ENCODE data around the gene LMO7.
"Not testable (repeated sequence)": the region's sequence is repeated elsewhere in the genome, so short reads cannot be mapped to it uniquely, and the experiment has no call there.

LMO7 gene

DNA sequence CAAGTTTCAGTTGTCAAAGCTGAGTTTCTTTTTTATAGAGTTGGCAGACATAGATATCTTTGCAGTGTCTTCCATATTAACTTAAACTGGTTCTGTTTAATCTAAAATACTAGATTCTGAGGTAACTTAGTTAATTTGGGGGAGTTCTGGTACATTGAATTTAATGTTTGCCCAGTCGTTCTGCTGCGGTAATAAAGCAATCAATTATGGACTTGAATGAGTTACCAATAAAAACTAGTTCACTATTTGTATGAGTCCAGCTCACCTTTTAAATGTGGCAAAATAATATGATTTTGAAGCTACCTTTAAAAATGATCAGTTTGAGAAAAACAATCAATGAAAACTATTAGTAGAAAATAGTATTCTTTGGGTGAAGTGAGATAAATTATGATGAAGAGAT lies 90.2 kb downstream of the LMO7 start:
- no peak overlapping the region for H3K4me3 ChIP-seq (ENCODE audit: low read depth, low read length)
- TF ChIP-seq, protein P1, sequence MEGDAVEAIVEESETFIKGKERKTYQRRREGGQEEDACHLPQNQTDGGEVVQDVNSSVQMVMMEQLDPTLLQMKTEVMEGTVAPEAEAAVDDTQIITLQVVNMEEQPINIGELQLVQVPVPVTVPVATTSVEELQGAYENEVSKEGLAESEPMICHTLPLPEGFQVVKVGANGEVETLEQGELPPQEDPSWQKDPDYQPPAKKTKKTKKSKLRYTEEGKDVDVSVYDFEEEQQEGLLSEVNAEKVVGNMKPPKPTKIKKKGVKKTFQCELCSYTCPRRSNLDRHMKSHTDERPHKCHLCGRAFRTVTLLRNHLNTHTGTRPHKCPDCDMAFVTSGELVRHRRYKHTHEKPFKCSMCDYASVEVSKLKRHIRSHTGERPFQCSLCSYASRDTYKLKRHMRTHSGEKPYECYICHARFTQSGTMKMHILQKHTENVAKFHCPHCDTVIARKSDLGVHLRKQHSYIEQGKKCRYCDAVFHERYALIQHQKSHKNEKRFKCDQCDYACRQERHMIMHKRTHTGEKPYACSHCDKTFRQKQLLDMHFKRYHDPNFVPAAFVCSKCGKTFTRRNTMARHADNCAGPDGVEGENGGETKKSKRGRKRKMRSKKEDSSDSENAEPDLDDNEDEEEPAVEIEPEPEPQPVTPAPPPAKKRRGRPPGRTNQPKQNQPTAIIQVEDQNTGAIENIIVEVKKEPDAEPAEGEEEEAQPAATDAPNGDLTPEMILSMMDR (conservative IDR thresholded peaks at IDR 0.05; ENCODE audit: low read depth, low read length), result no peak
- no peak for DNase-seq (ENCODE audit: low read depth)

DNA sequence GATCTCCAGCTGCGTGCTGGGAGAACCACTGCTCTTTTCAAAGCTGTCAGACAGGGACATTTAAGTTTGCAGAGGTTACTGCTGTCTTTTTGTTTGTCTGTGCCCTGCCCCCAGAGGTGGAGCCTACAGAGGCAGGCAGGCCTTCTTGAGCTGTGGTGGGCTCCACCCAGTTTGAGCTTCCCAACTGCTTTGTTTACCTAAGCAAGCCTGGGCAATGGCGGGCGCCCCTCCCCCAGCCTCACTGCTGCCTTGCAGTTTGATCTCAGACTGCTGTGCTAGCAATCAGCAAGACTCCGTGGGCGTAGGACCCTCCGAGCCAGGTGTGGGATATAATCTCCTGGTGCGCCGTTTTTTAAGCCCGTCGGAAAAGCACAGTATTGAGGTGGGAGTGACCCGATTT lies 97.0 kb downstream of the LMO7 start:
- H3K4me3 ChIP-seq (ENCODE audit: low read depth, low read length), result not testable (repeated sequence)

DNA sequence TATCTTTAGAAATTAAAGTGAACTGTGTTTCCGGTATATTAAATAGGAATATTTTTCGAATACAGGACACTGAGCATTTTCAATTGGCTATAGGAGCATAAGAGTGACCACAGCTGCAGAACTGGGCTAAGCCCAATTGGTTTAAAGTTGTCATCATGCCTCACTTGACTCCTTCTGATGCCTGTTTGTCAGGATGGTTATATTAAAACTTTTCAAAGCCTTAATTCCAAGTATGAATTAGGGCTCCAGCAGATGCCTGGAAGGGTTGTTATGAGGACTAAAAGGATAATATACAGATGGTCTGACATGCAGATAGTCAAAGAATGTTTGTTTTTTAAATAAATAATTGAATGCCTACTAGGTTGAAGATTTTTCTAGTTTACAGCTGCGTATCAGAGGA lies 100.0 kb downstream of the LMO7 start:
- TF ChIP-seq, protein P1 (conservative IDR thresholded peaks at IDR 0.05; ENCODE audit: low read depth, low read length), result no peak
- no peak overlapping the region for H3K4me3 ChIP-seq (ENCODE audit: low read depth, low read length)
- DNase-seq (ENCODE audit: low read depth), result peak; percentile 22

More for the DNA sequence above, 97.0 kb downstream of the LMO7 start:
- DNase-seq (ENCODE audit: low read depth), result not testable (repeated sequence)

DNA sequence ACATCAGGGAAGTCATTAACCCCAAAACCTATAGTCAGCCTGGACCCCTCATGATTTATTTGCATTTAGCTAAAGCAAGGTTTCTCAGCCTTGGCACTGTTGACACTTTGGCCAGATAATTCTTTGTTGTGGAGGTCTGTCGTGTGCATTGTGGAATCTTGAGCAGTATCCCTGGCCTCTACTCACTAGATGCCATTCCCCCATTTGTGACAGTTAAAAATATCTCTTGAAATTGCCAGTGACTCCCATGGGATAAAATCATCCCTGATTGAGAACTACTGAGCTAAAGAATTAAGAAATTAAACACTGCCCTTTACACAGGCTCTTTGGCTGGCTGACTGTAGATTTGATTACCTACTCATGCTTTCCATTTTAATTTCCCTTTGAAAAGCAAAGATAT lies 102.7 kb downstream of the LMO7 start:
- TF ChIP-seq, protein P1 (conservative IDR thresholded peaks at IDR 0.05; ENCODE audit: low read depth, low read length), result no peak
- H3K4me3 ChIP-seq (ENCODE audit: low read depth, low read length), result no peak overlapping the region
- no peak for DNase-seq (ENCODE audit: low read depth)

DNA sequence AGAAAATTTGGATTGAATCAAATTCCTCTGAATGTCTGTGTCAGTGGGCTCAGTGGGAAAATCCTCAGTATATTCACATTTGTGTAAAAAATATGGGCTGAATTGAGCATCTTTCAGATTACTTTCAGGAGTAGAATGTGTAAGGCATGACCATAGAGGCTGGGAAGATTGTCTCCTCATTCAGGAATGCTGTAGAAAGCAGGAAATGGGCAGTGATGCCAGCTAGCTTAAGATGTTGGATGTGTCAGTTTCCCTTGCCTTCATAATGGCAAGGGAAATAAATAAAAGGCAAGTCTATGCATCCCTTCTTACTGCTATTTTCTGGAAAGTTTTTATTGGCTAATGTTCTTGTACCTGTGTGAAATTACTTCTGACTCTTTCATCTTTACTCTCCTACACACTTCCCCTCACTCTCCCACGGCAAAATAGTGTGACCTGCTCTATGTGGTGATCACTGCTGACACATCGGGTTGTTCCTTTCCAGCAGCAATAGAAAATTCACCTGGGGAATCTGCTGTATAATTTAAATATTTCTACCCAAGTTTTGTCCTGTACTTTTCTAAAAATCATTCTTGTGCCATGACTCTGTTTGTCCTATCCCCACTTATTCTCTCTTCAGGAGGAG lies 103.2 kb downstream of the LMO7 start:
- TF ChIP-seq, protein P1 (conservative IDR thresholded peaks at IDR 0.05; ENCODE audit: low read depth, low read length), result no peak
- DNase-seq (ENCODE audit: low read depth), result no peak
- no peak overlapping the region for H3K4me3 ChIP-seq (ENCODE audit: low read depth, low read length)

DNA sequence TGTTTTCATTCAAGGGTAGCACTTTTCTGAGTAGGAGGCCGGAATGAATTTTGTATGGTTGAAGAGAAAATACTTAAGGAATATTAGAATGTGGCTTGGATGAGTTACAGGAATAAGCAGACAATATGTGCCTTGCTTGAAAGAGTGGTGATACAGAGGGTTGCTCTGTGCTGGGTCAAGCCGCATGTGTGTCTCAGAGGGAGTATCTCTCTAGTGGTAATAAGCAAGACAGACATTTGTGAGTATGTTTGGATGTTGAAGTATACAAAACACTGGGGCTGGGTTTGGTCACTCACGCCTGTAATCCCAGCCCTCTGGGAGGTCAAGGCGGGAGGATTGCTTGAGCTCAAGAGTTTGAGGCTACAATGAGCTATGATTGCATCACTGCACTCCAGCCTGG lies 103.9 kb downstream of the LMO7 start:
- TF ChIP-seq, protein P1 (conservative IDR thresholded peaks at IDR 0.05; ENCODE audit: low read depth, low read length), result no peak
- H3K4me3 ChIP-seq (ENCODE audit: low read depth, low read length), result no peak overlapping the region
- DNase-seq (ENCODE audit: low read depth), result no peak

DNA sequence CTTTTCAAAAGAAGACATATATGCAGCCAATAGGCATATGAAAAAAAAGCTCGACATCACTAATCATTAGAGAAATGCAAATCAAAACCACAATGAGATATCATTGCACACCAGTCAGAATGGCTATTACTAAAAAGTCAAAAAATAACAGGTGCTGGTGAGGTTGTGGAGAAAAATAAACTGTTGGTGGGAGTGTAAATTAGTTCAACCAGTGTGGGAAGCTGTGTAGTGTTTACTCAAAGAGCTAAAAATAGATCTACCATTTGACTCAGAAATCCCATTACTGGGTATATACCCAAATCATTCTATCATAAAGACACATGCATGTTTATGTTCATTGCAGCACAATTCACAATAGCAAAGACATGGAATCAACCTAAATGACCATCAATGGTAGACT lies 106.9 kb downstream of the LMO7 start:
- not testable (repeated sequence) for H3K4me3 ChIP-seq (ENCODE audit: low read depth, low read length); DNase-seq (ENCODE audit: low read depth)

DNA sequence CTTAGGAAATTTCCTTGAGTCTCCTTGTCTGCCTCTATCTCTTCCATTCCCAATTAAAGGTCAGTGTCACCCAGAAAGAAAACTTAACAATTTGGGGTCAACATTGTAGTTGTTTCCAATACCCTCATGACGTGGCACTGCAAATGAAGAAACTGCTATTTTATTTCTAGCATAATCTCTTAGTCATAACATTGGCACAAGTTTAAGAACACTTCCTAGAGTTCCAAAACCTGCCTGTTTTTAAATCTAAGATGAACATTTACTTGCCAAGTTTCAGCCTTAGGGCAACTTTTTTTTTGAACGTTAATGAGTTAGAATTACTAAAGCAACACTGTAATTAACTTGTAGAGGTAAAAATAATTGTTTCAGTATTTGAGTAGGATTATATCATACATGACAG lies 108.0 kb downstream of the LMO7 start:
- TF ChIP-seq, protein P1 (conservative IDR thresholded peaks at IDR 0.05; ENCODE audit: low read depth, low read length), result no peak
- DNase-seq (ENCODE audit: low read depth), result no peak
- no peak overlapping the region for H3K4me3 ChIP-seq (ENCODE audit: low read depth, low read length)
